Loucy (cell line): ENCODE measurements around the gene NAALADL2.

Experiments used
- EZH2phosphoT487 ChIP-seq: fragments of 200-600 bp; IDR thresholded peaks from 2 replicates; pipeline ENCODE4 v1.6.1; 2018; ENCODE audit warnings: antibody characterized with exemption, mild to moderate bottlenecking, moderate library complexity, borderline replicate concordance
- TF ChIP-seq, protein P1 (sequence below): fragments of 200-600 bp; sonication (generic); conservative IDR thresholded peaks from 2 replicates; pipeline ENCODE4 v1.5.1; 2014; ENCODE audit warnings: mild to moderate bottlenecking, antibody characterized with exemption, low read length

DNA sequence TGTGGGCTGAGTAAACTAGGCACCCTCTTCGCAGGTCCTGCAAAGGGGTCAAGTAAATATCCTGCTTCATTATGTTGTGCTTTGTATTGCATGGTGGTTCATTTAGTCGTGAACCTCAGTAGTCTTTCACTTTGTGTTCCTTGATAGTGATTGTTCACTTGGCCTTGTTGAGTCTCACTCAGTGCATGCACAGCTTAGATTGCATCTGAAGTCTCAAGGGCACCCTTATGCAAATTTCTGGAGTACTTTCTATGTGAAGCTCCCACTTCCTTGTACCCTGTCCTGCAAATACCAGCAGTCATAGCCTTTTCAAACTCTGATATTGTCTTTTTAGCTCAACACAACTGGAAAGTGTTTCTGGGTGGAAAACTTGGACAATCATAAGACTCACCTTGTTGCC is 519.2 kb downstream of the NAALADL2 start:
- TF ChIP-seq, protein P1, sequence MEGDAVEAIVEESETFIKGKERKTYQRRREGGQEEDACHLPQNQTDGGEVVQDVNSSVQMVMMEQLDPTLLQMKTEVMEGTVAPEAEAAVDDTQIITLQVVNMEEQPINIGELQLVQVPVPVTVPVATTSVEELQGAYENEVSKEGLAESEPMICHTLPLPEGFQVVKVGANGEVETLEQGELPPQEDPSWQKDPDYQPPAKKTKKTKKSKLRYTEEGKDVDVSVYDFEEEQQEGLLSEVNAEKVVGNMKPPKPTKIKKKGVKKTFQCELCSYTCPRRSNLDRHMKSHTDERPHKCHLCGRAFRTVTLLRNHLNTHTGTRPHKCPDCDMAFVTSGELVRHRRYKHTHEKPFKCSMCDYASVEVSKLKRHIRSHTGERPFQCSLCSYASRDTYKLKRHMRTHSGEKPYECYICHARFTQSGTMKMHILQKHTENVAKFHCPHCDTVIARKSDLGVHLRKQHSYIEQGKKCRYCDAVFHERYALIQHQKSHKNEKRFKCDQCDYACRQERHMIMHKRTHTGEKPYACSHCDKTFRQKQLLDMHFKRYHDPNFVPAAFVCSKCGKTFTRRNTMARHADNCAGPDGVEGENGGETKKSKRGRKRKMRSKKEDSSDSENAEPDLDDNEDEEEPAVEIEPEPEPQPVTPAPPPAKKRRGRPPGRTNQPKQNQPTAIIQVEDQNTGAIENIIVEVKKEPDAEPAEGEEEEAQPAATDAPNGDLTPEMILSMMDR: no peak
- no peak for TF ChIP-seq EZH2phosphoT487
